NB4 (cell line): ENCODE results near the gene JPT1.

Experiments
- MYC ChIP-seq: IDR thresholded peaks from 2 replicates; pipeline ENCODE4 v1.6.1; 2011; ENCODE audit warnings: low read depth, low read length
- POLR2A ChIP-seq: IDR thresholded peaks from 2 replicates; pipeline ENCODE4 v1.6.1; 2011; ENCODE audit warnings: mild to moderate bottlenecking; ENCODE audit not compliant: insufficient read length; ENCODE audit errors: extremely low read depth
- TF ChIP-seq, protein P1 (sequence below): IDR thresholded peaks from one replicate; pipeline ENCODE4 v1.5.1; 2012; ENCODE audit warnings: low read depth, low read length
- TF ChIP-seq, protein P2 (sequence below): IDR thresholded peaks from 2 replicates; pipeline ENCODE4 v1.6.1; 2011; ENCODE audit warnings: low read depth, low read length

DNA sequence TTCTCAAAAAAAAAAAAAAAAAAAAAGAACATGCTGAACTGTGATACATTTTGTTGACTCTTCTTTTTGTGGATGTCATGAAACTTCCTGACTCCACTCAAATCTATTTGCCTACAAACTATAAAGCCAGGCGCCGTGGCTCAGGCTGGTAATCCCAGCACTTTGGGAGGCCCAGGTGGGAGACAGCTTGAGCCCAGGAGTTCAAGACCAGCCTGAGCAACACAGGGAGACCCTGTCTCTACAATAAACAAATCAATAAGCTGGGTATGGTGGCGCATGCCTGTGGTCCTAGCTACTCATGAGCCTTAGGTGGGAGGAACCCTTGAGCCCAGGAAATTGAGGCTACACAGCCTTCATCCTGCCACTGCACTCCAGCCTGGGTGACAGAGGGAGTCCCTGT, 21.3 kb downstream of the JPT1 start:
- TF ChIP-seq, protein P1, sequence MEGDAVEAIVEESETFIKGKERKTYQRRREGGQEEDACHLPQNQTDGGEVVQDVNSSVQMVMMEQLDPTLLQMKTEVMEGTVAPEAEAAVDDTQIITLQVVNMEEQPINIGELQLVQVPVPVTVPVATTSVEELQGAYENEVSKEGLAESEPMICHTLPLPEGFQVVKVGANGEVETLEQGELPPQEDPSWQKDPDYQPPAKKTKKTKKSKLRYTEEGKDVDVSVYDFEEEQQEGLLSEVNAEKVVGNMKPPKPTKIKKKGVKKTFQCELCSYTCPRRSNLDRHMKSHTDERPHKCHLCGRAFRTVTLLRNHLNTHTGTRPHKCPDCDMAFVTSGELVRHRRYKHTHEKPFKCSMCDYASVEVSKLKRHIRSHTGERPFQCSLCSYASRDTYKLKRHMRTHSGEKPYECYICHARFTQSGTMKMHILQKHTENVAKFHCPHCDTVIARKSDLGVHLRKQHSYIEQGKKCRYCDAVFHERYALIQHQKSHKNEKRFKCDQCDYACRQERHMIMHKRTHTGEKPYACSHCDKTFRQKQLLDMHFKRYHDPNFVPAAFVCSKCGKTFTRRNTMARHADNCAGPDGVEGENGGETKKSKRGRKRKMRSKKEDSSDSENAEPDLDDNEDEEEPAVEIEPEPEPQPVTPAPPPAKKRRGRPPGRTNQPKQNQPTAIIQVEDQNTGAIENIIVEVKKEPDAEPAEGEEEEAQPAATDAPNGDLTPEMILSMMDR: no peak
- no peak for TF ChIP-seq POLR2A
- TF ChIP-seq, protein P2, sequence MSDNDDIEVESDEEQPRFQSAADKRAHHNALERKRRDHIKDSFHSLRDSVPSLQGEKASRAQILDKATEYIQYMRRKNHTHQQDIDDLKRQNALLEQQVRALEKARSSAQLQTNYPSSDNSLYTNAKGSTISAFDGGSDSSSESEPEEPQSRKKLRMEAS: no peak
- TF ChIP-seq MYC: no peak
